Neural cell (in vitro differentiated cells): ENCODE data around the gene PIP4P1.

Experiments used
- CTCF ChIP-seq: fragments of 450-650 bp; IDR thresholded peaks from 2 replicates; pipeline ENCODE4 v1.5.1; 2014; ENCODE audit warnings: antibody characterized with exemption, mild to moderate bottlenecking, moderate library complexity; ENCODE audit not compliant: poor library complexity, severe bottlenecking
- EP300 ChIP-seq: fragments of 450-650 bp; conservative IDR thresholded peaks from 2 replicates; pipeline ENCODE4 v1.6.1; 2014; ENCODE audit warnings: antibody characterized with exemption, mild to moderate bottlenecking, moderate library complexity; ENCODE audit not compliant: poor library complexity, severe bottlenecking
- EZH2 ChIP-seq: fragments of 200-600, 300-800 bp; shearing (Covaris generic), sonication (generic); IDR thresholded peaks from 2 replicates; pipeline ENCODE4 v1.6.1; 2014; ENCODE audit warnings: antibody characterized with exemption, low read length, borderline replicate concordance, mild to moderate bottlenecking; ENCODE audit not compliant: insufficient read depth, poor library complexity, severe bottlenecking
- TAF1 ChIP-seq: IDR thresholded peaks from 2 replicates; pipeline ENCODE4 v1.6.1; 2012; ENCODE audit warnings: low read depth
- TF ChIP-seq, protein P1 (sequence below): IDR thresholded peaks from 2 replicates; pipeline ENCODE4 v1.6.1; 2012; ENCODE audit warnings: borderline replicate concordance

GRCh38 chr14:20438664-20439063 lies 22.6 kb downstream of the PIP4P1 start:
- TF ChIP-seq CTCF (no peak), TAF1 (no peak), EZH2 (no peak), EP300 (no peak)
- TF ChIP-seq, protein P1, sequence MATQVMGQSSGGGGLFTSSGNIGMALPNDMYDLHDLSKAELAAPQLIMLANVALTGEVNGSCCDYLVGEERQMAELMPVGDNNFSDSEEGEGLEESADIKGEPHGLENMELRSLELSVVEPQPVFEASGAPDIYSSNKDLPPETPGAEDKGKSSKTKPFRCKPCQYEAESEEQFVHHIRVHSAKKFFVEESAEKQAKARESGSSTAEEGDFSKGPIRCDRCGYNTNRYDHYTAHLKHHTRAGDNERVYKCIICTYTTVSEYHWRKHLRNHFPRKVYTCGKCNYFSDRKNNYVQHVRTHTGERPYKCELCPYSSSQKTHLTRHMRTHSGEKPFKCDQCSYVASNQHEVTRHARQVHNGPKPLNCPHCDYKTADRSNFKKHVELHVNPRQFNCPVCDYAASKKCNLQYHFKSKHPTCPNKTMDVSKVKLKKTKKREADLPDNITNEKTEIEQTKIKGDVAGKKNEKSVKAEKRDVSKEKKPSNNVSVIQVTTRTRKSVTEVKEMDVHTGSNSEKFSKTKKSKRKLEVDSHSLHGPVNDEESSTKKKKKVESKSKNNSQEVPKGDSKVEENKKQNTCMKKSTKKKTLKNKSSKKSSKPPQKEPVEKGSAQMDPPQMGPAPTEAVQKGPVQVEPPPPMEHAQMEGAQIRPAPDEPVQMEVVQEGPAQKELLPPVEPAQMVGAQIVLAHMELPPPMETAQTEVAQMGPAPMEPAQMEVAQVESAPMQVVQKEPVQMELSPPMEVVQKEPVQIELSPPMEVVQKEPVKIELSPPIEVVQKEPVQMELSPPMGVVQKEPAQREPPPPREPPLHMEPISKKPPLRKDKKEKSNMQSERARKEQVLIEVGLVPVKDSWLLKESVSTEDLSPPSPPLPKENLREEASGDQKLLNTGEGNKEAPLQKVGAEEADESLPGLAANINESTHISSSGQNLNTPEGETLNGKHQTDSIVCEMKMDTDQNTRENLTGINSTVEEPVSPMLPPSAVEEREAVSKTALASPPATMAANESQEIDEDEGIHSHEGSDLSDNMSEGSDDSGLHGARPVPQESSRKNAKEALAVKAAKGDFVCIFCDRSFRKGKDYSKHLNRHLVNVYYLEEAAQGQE, result no peak
